RWPE1 (cell line): Measurements from ENCODE around the gene KIF22.

ENCODE experiments used
- CTCF ChIA-PET: fragments of 350-600 bp; sonication (Branson Sonifier 250); formaldehyde crosslinking; extraction: SDS; loops from one replicate; lab custom pipeline; 2021; lab: Yijun Ruan, JAX
- POLR2A ChIA-PET: fragments of 400-600 bp; formaldehyde crosslinking; extraction: SDS; loops from one replicate; lab custom pipeline; 2020; ENCODE audit warnings: antibody characterized with exemption; ENCODE audit not compliant: low non-redundant PET; lab: Yijun Ruan, JAX
- DNase-seq: peaks from one replicate; pipeline ENCODE4 v3.0.0; 2012; ENCODE audit warnings: low spot score
- H3K27ac ChIP-seq: fragments of 450-650 bp; 2 replicates; pipeline ENCODE4 v1.5.1; 2017
- TF ChIP-seq, protein P1 (sequence below): fragments of 450-650 bp; conservative IDR thresholded peaks from 2 replicates; pipeline ENCODE4 v1.5.1; 2017; ENCODE audit warnings: low read depth, mild to moderate bottlenecking

Gene KIF22

DNA sequence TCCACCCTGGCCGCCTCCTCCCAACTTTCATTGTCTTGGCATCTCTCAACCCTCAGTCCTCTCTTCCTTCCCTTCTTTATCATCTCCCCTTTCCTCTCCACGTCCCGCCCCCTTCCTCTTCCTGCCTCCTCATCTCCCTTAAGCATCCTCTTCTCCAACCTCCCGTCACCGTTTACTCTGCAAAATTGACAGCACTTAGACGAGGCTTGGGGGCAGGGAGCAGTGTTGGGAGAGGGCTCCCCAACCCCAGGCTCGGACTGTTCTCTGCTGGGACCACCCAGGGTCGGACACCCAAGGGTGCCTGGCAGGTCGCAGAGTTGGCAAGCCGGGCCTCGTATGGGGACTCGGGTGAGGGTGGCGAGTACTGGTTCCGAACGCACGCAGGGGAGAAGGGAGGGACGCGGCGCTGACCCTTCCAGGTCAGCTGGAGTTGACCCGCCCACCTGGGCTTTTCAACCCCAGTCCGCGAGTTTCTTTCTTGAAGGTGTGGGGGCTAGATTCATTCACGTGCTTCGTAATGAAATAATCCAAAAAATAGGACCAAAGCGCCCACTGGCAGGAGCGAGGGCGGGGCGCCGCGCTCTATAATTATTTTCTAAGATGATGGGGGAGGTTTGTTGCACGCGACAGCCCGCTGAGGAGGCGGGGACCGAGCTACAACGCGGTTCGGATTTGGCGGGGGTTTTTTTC lies 24.6 kb downstream of the KIF22 start:
- no peak for DNase-seq
- ChIA-PET POLR2A (interaction anchor here (0.7 to 3.1 kb wide), 3 partner anchors 8 to 96 kb away, joined by 4 to 10 read pairs (median 5); partner anchors contain the start of gene MAZ), CTCF (interaction anchor here (0.6 to 2.0 kb wide), 10 partner anchors 8 to 545 kb away, joined by 3 to 15 read pairs (median 4); partner anchors contain the start of gene KIF22)
- TF ChIP-seq, protein P1, sequence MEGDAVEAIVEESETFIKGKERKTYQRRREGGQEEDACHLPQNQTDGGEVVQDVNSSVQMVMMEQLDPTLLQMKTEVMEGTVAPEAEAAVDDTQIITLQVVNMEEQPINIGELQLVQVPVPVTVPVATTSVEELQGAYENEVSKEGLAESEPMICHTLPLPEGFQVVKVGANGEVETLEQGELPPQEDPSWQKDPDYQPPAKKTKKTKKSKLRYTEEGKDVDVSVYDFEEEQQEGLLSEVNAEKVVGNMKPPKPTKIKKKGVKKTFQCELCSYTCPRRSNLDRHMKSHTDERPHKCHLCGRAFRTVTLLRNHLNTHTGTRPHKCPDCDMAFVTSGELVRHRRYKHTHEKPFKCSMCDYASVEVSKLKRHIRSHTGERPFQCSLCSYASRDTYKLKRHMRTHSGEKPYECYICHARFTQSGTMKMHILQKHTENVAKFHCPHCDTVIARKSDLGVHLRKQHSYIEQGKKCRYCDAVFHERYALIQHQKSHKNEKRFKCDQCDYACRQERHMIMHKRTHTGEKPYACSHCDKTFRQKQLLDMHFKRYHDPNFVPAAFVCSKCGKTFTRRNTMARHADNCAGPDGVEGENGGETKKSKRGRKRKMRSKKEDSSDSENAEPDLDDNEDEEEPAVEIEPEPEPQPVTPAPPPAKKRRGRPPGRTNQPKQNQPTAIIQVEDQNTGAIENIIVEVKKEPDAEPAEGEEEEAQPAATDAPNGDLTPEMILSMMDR, result no peak
- H3K27ac ChIP-seq, result peak overlapping the region; percentile 99

DNA sequence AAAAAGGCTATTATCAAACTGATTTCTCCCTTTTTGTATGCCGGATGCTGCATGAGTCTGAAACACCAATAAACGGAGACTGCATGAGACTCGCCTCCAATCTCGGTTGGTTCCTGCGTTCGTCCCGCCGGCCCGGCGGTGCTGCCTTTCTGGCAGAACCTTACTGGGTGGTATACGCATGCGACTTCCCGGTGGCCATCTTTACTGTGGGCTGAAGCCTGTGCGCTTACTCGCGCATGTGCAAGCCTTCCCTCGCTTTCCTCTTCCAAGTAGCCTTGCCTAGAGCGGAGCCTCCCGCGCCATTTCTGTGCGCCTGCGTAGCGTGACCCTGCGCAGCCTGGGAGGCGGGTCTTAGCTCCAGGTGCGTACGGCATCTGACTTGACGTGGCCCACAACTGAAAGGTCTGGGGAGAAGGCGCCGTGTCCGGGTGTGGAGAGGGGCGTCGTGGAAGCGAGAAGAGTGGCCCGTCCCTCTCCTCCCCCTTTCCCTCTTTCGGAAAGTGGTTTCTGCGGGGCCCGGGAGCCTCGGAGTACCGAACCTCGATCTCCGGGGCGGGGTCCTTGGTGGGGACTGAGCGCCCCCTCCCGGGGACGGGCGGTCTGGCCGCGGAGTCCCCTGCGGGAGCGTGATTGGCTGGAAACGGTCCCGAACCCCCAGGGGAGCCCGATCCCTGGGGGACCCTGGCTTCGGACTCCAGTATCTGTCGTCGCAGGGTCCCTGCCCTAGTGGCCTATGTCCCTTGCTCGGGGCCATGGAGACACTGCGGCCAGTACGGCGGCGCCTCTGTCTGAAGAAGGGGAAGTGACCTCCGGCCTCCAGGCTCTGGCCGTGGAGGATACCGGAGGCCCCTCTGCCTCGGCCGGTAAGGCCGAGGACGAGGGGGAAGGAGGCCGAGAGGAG lies 25.5 kb downstream of the KIF22 start, which contains the start of gene PAGR1:
Gene PAGR1, plus strand, starts transcription at position 360 of the 901 bp plus-strand sequence. Its CDS starts 374 bp downstream, at position 734.
- peak; percentile 95 for DNase-seq
- ChIA-PET CTCF (interaction anchor here (0.6 to 2.0 kb wide), 11 partner anchors 8 to 544 kb away, joined by 3 to 15 read pairs (median 4); partner anchors contain the start of gene KIF22), POLR2A (interaction anchor here (0.7 to 3.1 kb wide), 4 partner anchors 9 to 96 kb away, joined by 3 to 10 read pairs (median 4); partner anchors contain the start of gene MAZ)
- H3K27ac ChIP-seq, result peak within 1 kb of the TSS; percentile 99
- TF ChIP-seq, protein P1, result peak; percentile 92

DNA sequence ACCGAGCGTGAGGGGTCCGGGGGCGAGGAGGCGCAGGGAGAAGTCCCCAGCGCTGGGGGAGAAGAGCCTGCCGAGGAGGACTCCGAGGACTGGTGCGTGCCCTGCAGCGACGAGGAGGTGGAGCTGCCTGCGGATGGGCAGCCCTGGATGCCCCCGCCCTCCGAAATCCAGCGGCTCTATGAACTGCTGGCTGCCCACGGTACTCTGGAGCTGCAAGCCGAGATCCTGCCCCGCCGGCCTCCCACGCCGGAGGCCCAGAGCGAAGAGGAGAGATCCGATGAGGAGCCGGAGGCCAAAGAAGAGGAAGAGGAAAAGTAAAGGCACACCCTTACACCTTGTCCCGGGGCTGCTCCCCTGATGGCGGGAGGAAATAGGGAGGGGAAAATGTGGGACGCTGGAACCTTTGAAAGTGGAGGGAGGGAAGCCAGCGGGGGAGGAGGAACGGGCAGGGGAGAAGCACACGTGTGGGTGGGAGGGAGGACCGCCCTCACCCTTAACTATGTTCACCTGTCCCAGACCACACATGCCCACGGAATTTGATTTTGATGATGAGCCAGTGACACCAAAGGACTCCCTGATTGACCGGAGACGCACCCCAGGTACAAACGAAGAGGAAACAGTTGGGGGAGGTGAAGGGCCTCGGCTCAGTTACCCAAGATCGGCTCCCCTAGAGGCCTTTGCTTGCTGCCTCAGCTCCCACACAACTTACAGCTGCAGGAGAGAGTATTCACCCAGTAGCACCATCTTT lies 26.3 kb downstream of the KIF22 start:
- POLR2A ChIA-PET, result interaction anchor here (0.7 to 3.1 kb wide), 4 partner anchors 10 to 249 kb away, joined by 3 to 13 read pairs (median 8); partner anchors contain the start of genes ALDOA and MAZ

DNA sequence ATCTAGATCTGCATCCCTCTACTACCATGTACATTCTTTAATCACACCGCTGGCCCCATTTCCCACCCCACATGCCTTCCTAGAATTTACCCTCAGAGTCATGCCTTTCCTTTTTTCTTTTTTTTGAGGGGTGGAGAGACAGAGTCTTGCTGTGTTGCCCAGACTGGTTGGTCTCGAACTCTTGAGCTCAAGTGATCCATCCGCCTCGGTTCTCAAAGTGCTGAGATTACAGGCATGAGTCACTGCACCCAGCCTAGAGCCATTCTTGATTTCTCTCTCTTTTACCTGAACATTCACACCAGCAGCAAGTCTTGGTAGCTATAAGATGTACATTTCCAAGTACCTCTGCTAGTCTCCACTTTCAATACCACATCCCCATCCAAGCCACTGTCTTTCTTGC lies 27.5 kb downstream of the KIF22 start:
- TF ChIP-seq, protein P1, result no peak

More for the DNA sequence above, 26.3 kb downstream of the KIF22 start:
- DNase-seq, result peak; percentile 49
- peak overlapping the region; percentile 99 for H3K27ac ChIP-seq
- CTCF ChIA-PET, result interaction anchor here (0.6 to 2.0 kb wide), 4 partner anchors 8 to 126 kb away, joined by 3 to 15 read pairs (median 6); no protein-coding TSS in a partner anchor
- TF ChIP-seq, protein P1, result no peak

DNA sequence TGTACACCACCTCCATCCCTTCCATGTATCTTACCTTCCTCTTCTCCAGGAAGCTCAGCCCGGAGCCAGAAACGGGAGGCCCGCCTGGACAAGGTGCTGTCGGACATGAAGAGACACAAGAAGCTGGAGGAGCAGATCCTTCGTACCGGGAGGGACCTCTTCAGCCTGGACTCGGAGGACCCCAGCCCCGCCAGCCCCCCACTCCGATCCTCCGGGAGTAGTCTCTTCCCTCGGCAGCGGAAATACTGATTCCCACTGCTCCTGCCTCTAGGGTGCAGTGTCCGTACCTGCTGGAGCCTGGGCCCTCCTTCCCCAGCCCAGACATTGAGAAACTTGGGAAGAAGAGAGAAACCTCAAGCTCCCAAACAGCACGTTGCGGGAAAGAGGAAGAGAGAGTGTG lies 29.0 kb downstream of the KIF22 start:
- ChIA-PET CTCF (interaction anchor here (0.5 to 1.2 kb wide), 5 partner anchors 9 to 355 kb away, joined by 3 to 5 read pairs (median 4); no protein-coding TSS in a partner anchor), POLR2A (no interaction called here)
- TF ChIP-seq, protein P1, result 0 out of 2 replicates have a peak, but pooled peaks have one; percentile 11
- H3K27ac ChIP-seq, result peak overlapping the region; percentile 99
- no peak for DNase-seq

More for the DNA sequence above, 27.5 kb downstream of the KIF22 start:
- ChIA-PET CTCF (interaction anchor here (0.9 kb wide), 1 partner anchor 11 kb away, joined by 4 read pairs; no protein-coding TSS in a partner anchor), POLR2A (no interaction called here)
- no peak for DNase-seq
- peak overlapping the region; percentile 99 for H3K27ac ChIP-seq
